HG02759 (cell line): Measurements from ENCODE around the gene ZNF428.
"Not testable (repeated sequence)": the region's sequence is repeated elsewhere in the genome, so short reads cannot be mapped to it uniquely, and the experiment has no call there.

Source experiments
- ATAC-seq: cut with Tn5 transposase; IDR thresholded peaks from one replicate; pipeline ENCODE4 v1.9.1; 2021; ENCODE audit warnings: mild to moderate bottlenecking, moderate library complexity; ENCODE audit not compliant: unreplicated experiment

Gene ZNF428, protein sequence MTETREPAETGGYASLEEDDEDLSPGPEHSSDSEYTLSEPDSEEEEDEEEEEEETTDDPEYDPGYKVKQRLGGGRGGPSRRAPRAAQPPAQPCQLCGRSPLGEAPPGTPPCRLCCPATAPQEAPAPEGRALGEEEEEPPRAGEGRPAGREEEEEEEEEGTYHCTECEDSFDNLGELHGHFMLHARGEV

DNA sequence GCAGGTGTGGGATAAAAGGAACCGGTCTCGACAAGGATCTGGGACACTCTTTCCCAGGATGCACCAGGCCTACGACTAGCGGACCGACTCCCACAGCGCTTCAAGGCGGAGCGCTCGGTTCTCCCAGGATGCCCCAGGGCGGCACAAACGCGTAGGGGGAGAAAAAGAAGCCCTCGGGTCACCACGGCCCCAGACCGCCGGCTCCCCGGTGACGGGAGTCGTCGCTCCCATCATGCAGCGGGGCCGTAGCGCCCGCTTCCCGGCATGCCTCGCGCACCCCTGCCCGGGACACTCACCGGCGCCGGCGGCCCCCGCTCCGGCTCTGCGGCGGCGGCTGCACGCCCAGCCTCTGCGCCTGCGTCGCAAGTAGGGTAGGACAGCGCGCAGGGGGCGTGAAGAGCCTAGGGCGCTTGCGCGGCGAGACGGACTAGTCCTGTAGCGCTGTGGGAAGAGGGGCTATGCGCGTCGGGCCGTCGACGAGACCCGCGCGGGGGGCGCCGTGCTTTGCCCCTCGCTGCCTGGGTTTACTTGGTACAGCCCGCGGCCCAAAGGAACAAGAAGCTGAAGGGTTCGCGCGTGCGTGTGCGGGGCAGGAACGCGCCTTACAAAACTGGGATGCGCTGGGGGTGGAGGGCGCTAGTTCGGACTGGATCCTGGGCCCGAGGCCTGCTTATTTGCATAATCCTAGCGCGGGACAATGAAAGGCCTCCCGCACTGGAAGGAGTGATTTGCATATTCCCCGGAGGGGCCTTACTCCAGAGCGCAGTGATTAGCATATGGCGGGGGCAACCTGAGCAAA, at the start of gene ZNF428:
TSS of gene ZNF428 (minus strand) at position 368 of the 799 bp plus-strand sequence. CDS start 5,325 bp downstream, outside the sequence.
- ATAC-seq: peak; percentile 85

DNA sequence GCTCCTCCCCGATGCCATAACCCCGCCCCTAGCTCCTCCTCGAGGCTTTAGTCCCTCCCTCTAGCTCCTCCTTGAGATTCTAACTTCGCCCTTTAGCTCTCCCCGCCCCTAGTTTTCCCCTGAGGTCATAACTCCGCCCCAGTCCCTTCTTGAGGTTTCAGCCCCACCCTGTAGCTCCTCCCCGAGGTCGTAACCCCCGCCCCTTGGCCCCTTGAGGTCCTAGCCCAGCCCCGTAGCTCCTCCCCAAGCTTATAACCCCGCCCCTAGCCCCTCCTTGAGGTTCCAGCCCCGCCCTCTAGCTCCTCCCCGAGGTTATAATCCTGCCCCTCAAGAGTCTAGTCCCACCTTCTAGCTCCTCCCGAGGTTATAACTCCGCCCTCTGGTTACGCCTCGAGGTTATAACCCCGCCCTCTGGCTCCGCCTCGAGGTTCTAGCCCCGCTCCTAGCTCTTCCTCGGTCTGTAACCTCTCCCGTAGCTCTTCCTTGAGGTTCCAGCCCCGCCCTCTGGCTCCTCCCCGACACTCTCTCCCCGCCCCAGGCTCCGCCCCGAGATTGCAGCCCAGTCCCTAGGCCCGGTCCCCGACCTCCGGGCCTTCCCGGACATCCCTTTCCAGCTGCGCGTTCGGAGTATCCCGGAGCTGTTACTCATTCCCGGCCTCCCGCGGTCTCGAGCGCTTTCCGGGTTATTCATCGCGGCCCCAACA, 49.1 kb upstream of the ZNF428 start:
- ATAC-seq: peak; percentile 87

DNA sequence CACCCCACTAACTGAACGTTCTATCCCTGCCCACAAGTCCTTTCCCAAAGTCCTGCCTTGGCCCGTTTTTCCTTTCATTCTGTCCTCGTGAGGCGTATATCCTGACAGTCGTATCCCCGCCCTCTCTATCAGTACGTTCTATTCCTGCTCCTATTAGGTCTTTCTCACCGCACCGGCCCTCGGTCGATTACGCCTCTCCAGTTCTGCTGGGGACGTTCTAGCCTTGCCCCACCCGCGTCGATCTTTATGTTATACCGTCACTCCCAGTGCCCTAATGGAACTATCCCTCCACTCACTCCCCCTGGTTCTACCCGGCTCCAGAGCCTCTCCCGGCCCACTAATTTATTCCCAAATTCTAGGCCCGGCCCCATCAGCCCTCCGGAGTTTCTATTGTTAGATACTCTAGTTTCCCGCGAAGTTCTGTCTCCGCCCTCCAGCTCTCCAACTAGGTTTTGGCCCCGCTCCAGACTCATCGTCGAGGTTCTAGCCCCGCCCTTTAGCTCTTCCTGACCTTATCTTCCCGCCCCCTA, 48.5 kb upstream of the ZNF428 start:
- no peak for ATAC-seq

DNA sequence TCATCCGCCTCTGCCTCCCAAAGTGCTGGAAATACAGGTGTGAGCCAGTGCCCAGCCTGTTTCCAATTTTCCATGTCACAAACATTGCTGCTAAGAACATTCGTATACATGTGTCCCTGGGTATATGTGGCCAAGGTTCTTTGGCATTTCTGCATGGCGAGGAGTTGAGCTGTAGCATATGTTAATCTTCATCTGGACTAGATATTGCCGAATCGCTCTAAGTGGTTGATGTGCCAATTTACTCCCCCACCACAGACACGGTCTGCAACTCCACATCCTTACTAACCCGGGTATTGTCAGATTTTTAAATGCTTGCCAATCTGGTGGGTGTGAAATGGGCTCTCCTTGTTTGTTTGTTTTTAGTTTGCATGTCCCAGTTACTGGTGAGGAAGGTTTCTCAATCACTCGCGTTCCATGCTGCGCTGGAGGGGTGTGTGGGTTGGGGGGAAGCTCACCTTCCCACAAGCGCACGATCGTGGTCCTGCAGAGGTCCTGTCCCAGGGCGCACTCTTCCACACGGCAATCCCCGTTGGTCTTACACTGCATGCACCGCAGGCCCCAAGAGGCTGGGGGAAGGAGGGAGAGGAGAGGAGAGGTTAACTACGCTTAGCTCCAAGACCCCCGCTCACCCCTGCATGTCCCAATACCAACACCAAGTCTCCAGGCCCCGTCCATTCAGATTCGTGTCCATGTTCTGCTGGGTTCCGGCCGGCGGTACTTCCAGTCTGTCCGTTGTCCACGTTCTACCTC, 47.9 kb upstream of the ZNF428 start:
- ATAC-seq: no peak

DNA sequence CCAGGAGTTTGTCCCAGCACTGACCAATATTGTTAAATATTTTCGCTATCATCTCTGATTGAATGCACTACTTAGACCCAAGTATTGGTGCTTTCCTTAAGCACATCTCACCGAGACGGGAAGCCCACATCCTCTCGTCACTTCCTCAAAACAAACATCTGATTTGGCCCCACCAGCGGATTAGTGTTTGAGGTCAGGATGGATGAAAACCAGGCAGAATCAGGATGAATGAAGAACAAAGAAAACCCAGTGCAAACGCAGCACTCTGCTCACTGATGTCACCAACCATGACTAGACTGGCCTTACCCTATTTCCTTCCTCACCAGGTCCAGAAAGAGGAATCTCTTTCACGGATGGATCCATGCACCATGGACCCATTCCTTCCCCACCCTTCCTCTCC, 44.6 kb upstream of the ZNF428 start:
- no peak for ATAC-seq

DNA sequence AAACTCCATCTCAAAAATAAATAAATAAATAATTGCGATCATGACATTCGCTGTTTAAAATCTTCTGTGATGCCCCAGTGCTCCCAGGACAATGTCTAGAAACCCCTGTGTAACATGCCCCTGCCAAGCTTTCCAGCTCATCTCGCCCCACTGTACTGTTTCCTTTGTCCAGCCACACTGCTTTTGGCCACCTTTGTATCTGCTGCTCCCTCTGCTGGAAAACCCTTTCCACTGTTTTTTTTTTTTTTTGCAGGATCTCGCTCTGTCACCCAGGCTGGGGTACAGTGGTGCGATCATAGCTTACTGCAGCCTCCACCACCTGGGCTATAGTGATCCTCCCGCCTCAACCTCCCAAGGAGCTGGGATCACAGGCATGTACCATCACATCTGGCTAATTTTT, 43.1 kb upstream of the ZNF428 start:
- ATAC-seq: no peak

DNA sequence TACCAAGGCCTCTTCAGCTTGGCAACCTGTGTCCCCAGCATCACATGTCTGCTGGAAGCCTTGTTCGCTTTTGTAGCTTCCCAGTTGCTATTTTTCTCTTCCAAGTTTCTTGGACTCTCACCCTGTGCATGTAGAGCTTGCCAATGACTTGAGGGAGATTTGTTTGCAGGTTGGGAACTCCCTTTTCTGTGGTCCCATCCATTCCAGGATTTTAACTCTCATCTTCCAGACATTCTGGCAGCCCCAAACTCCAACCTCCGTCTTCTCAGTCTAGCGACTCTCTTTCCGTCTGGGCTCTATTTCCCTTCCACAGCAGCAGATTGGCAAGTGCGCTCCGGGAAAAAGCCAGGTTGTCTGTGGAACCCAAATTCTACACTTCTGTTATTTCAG, 41.5 kb upstream of the ZNF428 start:
- no peak for ATAC-seq

DNA sequence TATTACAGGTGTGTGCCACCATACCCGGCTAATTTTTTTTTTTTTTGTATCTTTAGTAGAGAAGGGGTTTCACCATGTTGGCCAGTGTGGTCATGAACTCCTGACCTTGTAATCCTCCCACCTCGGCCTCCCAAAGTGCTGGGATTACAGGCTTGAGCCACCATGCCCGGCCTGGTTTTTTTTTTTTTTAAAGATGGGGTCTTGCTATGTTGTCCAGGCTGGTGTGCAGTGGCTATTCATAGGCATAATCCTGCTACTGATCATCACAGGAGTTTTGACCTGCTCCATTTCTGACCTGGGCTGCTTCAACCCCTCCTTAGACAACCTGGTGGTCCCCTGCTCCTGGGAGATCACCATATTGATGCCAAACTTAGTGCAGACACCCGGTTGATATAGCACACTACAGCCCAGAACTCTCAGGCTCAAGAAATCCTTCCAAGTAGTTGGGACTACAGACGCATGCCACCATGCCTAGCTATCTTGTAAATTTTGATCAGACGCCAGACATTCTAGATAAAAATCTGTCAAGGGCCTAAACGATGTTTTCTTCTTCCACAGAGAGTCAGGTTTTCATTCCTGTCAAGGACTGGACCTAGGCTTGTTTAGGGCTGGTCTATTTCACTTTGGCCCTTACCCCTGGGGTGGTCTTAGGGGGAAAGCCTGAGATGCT, 41.0 kb upstream of the ZNF428 start:
- ATAC-seq: no peak

DNA sequence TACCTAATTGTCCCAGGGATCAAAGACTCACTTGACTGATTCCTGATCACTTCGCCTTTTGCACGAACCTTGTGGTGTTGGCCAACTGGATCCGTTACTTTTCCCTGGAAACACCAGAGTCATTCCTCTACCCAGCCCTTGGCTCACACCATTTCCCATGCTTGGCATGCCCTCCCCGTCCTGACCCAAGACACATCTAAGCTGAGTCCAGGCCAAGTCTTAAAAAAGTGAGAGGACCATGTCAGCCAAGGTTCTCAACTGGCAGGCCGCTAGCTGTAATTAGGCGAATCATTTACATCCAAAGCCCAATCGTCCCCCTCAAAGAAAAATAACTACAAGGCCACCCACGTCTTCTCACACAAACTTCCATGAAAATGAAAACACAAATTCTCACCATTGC, 39.1 kb upstream of the ZNF428 start:
- ATAC-seq: no peak

DNA sequence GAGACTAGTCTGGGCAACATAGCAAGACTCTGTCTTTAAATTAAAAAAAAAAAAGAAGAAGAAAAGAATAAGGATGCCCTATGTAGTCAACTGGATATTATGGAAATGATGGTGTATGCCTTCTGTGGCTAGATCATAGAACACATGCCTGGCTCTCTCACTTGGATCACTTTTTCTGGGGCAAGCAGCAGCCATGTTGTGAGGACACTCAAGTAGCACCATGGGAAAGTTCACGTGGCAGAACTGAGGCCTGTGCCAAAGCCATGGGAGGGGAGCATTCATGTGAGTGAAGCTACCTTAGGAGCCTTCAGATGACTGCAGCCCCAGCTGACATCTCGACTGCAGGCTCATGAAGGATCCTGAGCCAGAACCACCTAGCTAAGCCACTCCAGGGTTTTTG, 38.6 kb upstream of the ZNF428 start:
- ATAC-seq: no peak

DNA sequence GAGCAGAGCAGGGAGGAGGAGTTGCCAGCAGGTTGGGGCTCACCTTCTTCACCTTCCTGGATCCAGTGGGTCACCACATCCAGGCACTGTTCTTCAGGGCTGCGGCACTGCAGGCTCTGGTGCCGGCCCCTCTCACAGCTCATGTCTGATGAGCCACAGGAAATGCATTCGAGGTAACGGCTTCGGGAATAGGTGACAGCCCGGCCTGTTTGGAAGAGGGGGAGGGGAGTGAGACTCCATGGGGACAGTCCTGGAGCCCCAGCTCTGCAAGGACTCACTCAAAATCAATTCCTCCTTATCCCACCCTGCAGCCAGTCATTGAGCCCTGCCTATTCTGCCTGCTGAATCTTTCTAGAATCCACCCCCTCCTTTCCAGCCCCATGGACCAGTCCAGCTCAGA, 37.0 kb upstream of the ZNF428 start:
- ATAC-seq: no peak

DNA sequence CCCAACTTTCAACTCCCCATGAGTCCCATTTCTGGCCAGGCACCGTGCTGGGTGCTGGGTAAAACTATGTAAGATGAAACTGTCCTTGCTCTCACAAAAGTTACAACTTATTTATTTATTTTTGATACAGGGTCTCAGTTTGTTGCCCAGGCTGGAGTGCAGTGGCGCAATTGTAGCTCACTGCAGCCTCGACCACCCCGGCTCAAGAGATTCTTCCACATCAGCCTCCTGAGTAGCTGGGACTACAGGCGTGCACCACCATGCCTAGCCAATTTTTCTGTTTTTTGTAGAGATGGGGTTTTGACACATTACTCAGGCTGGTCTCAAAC, 33.1 kb upstream of the ZNF428 start:
- no peak for ATAC-seq

DNA sequence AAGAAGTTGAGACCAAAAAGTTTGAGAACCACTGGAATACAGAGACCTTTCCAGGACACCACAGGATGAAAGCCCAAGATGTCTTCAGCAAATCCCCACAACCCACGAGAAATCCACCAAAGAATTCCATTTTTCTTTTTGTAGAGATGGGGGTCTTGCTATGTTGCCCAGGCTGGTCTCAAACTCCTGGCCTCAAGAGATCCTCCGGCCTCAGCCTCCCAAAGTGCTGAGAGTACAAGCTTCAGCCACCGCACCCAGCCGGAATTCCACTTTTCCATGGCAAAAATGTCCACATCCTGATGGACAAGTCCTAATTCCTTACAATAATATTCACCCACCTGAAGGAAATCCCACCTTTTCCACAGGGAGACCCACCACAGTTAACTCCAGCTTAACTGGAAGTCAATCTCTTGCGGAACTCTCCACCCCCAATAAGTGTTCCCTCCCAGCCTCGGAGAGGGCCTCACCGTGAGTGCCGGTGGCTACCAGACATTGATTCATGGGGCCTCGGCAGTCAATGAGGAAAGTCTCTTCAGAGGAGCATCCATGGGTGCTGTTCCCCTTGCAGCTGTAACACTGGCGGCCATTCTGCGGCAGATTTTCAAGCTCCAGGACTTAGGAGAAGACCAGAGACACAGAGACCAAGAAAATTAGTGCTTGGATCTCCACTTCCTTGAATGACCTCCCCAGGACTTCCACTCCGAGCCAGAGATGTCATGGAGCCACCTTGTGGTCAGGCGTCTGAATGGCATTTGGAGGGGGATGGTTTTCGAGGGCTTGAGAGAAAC, 32.5 kb upstream of the ZNF428 start:
- ATAC-seq: no peak

DNA sequence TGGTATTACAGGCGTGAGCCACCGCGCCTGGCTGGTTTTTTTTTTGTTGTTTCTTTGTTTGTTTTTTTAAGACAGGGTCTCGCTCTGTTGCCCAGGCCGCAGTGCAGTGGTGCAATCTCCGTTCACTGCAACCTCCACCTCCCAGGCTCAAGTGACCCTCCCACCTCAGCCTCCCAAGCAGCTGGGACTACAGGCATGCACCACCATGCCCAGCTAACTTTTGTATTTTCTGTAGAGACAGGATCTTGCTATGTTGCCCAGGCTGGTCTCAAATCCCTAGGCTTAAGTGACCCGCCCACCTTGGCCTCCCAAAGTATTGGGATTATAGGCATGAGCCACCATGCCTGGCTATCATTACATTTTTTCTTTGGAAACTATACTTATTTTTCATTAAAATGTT, 30.8 kb upstream of the ZNF428 start:
- not testable (repeated sequence) for ATAC-seq

DNA sequence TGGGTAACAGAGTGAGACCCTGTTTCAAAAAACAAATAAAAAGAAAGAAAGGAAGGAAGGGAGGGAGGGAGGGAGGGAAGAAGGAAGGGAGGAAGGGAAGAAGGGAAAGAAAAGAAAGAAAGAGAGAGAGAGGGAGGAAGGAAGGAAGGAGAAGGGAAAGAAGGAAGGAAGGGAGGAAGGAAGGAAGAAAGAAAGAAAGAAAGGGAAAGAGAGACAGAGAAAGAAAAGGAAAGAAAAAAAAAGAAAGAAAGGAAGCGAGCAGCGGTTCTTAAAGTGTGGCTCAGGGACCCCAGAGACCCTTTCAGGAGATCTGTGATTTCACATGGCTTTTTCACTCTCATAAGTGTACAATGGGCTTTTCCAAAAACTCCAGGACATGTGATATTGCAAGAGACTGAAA, 30.1 kb upstream of the ZNF428 start:
- no peak for ATAC-seq

DNA sequence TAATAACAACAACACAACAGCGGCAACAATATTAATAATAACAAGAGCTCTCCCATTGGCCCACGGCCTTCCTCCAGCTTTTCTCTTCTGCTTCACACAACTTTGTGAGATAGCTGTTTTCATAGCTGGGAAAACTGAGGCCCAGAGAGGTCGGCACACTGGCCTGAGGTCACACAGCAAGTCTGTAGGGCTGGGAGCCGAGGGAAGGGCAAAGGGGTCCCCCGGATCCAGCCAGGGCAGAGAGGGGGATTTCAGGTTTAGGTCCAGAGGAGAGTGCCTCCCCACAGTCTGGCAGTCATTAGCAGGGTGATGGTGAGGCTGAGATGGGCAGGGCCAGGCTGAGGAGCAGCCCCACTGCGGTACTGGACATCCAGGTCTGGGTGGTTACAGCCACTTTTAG, 29.2 kb upstream of the ZNF428 start:
- no peak for ATAC-seq

DNA sequence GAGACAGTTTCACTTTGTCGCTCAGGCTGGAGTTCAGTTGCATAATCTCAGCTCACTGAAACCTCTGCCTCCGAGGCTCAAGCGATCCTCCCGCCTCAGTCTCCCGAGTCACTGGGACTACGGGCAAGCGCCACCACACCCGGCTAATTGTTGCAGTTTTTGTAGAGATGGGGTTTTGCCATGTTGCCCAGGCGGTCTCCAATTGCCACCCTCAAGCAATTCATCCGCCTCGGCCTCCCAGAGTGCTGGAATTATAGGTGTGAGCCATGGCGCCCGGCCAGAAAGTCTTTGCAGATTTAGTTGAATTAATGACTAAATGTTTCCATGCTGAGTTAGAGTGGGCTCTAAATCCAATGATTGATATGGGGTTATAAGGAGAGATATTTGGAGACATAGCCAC, 24.8 kb upstream of the ZNF428 start:
- ATAC-seq: no peak

DNA sequence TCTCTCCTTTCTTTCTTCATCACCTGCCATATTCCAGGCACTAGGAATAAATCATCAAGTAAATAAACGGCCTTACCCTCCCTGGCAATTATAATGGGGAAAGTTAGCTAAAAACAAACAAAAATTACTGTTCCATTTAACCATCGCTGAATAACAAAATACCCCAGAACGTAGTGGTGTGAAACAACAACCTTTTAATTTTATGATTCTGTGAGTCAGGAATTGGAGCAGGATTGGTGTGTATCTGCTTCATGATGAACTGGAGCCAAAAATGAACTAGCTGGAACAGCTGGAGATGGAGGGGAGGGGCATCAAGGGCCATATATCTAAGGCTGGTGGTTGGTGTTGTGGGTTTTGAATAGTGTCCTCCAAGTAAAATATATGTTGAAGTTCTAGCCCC, 23.9 kb upstream of the ZNF428 start:
- no peak for ATAC-seq

DNA sequence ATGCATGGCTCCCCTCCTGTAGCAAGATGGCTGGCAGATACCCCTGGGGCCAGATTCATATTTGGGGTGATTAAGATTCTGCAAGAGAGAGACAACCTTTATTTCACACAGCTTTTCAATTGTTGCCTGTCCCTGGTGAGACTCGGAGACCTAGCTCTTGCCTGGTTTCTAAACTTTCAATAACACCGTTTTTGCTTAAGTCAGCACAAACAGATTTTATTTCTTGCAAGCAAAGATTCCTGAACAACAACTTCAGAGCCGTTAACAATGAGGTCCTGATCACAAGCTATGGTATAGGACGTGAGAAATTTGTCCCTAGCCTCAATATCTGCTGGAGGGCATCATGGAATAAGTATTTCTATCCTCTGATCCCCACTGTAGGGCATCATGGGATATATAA, 23.1 kb upstream of the ZNF428 start:
- ATAC-seq: no peak

DNA sequence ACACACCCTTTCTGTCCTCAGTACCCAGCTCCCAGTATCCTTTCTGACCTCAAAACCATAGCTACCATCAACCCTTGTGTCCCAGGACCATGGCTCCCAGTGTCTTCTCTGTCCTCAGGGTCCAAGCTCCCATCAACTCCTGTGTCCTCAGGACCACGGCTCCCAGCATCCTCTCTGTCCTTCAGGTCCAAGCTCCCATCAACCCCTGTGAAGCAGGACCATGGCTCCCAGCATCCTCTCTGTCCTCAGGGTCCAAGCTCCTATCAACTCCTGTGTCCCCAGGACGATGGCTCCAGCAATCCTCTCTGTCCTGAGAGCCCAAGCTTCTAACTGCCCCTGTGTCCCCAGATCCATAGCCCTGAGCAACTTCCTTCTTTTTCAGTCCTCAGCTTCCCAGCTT, 21.9 kb upstream of the ZNF428 start:
- no peak for ATAC-seq
